ENCODE results near the gene TUBA3D. TPM values are rescaled to one million over a fixed set of nuclear protein-coding genes. Genes with fewer than 3 reads are reported as not detected.
"Not testable (repeated sequence)": the region's sequence is repeated elsewhere in the genome, so short reads cannot be mapped to it uniquely, and the experiment has no call there.

Gene TUBA3D
- polyA plus RNA-seq, 1 donor = 2.0 TPM

GRCh38 chr2:131514408-131515166, 38.7 kb downstream of the TUBA3D start:
- DNase-seq = not testable (repeated sequence)

- DNase-seq = not testable (repeated sequence)
Observed at GRCh38 chr2:131515235-131515634, 39.3 kb downstream of the TUBA3D start.

- DNase-seq = no peak
Observed at GRCh38 chr2:131516011-131516410, 40.1 kb downstream of the TUBA3D start.

- not testable (repeated sequence) for DNase-seq
Observed at GRCh38 chr2:131516621-131517020, 40.7 kb downstream of the TUBA3D start.

- DNase-seq = no peak
Observed at GRCh38 chr2:131517106-131517831, 41.4 kb downstream of the TUBA3D start.

- DNase-seq = not testable (repeated sequence)
Observed at GRCh38 chr2:131517856-131518255, 41.9 kb downstream of the TUBA3D start.

- DNase-seq = not testable (repeated sequence)
Observed at GRCh38 chr2:131518531-131518930, 42.6 kb downstream of the TUBA3D start.

- DNase-seq = no peak
Observed at GRCh38 chr2:131519466-131519865, 43.5 kb downstream of the TUBA3D start.

GRCh38 chr2:131519871-131520470, 44.1 kb downstream of the TUBA3D start:
- DNase-seq = not testable (repeated sequence)

GRCh38 chr2:131520526-131520925, 44.6 kb downstream of the TUBA3D start:
- no peak for DNase-seq

- not testable (repeated sequence) for DNase-seq
Observed at GRCh38 chr2:131521524-131521923, 45.6 kb downstream of the TUBA3D start.

- no peak for DNase-seq
Observed at GRCh38 chr2:131521961-131522781, 46.3 kb downstream of the TUBA3D start.

GRCh38 chr2:131525256-131525655, 49.3 kb downstream of the TUBA3D start:
- DNase-seq = not testable (repeated sequence)

GRCh38 chr2:131527131-131528001, 51.4 kb downstream of the TUBA3D start, which contains the start of gene CCDC74A:
Gene CCDC74A (plus strand): TSS chr2:131527888. CDS start chr2:131527971, 83 bp downstream.
- peak; percentile 41 for DNase-seq

GRCh38 chr2:131528981-131529863, 53.3 kb downstream of the TUBA3D start:
- not testable (repeated sequence) for DNase-seq

- DNase-seq = not testable (repeated sequence)
Observed at GRCh38 chr2:131529864-131530445, 54.0 kb downstream of the TUBA3D start.

GRCh38 chr2:131530626-131531344, 54.9 kb downstream of the TUBA3D start:
- DNase-seq = not testable (repeated sequence)

- not testable (repeated sequence) for DNase-seq
Observed at GRCh38 chr2:131531547-131532185, 55.7 kb downstream of the TUBA3D start.
